GM21723 (cell line): ENCODE results near the gene SEC11A.
"Not testable (repeated sequence)": the region's sequence is repeated elsewhere in the genome, so short reads cannot be mapped to it uniquely, and the experiment has no call there.

ENCODE experiments used
- ATAC-seq: cut with Tn5 transposase; IDR thresholded peaks from one replicate; pipeline ENCODE4 v1.9.1; 2021; ENCODE audit warnings: mild to moderate bottlenecking, moderate library complexity; ENCODE audit not compliant: unreplicated experiment

Gene SEC11A

GRCh38 chr15:84716036-84716732 is at the start of gene SEC11A:
TSS of gene SEC11A (minus strand) at chr15:84716139. CDS start at chr15:84716075, 64 bp downstream.
- peak; percentile 93 for ATAC-seq

GRCh38 chr15:84765675-84766074 is 49.7 kb upstream of the SEC11A start:
- ATAC-seq: no peak

GRCh38 chr15:84764989-84765388 is 49.0 kb upstream of the SEC11A start:
- no peak for ATAC-seq

GRCh38 chr15:84764585-84764984 is 48.6 kb upstream of the SEC11A start:
- ATAC-seq: no peak

- ATAC-seq: no peak
Measured at GRCh38 chr15:84762840-84763572, 47.1 kb upstream of the SEC11A start.

- ATAC-seq: no peak
Measured at GRCh38 chr15:84761607-84762131, 45.7 kb upstream of the SEC11A start.

- ATAC-seq: no peak
Measured at GRCh38 chr15:84760219-84760618, 44.3 kb upstream of the SEC11A start.

GRCh38 chr15:84759018-84759417 is 43.1 kb upstream of the SEC11A start:
- ATAC-seq: no peak

GRCh38 chr15:84755736-84756527 is 40.0 kb upstream of the SEC11A start:
- ATAC-seq: no peak

GRCh38 chr15:84754889-84755288 is 39.0 kb upstream of the SEC11A start:
- ATAC-seq: not testable (repeated sequence)

- no peak for ATAC-seq
Measured at GRCh38 chr15:84752700-84753099, 36.8 kb upstream of the SEC11A start.

- ATAC-seq: no peak
Measured at GRCh38 chr15:84752195-84752594, 36.3 kb upstream of the SEC11A start.

GRCh38 chr15:84751721-84752120 is 35.8 kb upstream of the SEC11A start:
- ATAC-seq: not testable (repeated sequence)

- peak; percentile 40 for ATAC-seq
Measured at GRCh38 chr15:84750583-84751092, 34.7 kb upstream of the SEC11A start.

GRCh38 chr15:84749111-84749991 is 33.4 kb upstream of the SEC11A start:
- peak; percentile 3 for ATAC-seq

GRCh38 chr15:84748274-84749110 is 32.6 kb upstream of the SEC11A start, which contains the start of gene ZNF592:
TSS of gene ZNF592 (plus strand) at chr15:84748592. CDS start at chr15:84782676, 34,084 bp downstream.
- ATAC-seq: peak; percentile 60

GRCh38 chr15:84747416-84748273 is 31.7 kb upstream of the SEC11A start:
- peak; percentile 49 for ATAC-seq

GRCh38 chr15:84741121-84741520 is 25.2 kb upstream of the SEC11A start:
- ATAC-seq: no peak
